Measurements from ENCODE around the gene C11orf65.
A peak's percentile ranks its signal among the peaks of the same experiment; 100 is the strongest.

DNA sequence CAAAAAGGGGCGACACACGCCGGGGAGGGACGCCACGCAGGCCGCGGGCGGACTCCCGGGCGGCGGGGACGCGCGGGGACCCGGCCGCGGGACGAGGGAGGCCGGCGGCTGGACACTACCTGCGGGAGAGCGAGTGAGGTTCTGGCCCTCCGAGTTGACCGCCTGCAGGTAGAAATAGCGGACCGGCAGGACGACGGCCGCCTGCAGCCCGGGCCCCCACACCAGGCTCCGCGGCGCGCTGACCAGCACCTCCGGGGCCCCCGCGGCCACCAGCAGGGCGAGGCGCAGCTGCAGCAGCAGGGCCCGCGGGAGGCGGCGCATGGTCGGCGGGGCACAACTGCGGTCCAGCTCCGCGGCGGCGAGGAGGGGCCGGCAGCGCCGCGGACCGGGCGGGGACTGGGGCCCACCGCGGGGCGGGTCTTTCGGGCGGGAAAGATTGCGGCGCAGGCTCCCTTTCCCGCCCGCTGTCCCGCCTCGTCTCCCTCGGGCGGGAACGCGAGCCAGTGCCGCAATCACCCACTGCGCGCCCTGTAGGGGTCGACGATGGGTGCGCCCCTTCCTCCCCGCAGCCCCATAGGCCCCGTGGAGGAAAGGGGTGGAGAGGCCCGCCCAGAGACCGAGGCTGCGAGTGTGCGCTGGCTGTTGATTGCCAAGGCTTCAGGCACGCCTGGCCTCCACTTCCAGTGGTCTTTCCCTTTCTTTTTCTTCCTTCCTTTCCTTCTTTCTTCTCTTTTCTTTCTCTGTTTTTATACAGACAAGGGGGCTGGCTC, 30.9 kb upstream of the C11orf65 start, which contains the start of gene POGLUT3:
- TF ChIP-seq, protein P1, sequence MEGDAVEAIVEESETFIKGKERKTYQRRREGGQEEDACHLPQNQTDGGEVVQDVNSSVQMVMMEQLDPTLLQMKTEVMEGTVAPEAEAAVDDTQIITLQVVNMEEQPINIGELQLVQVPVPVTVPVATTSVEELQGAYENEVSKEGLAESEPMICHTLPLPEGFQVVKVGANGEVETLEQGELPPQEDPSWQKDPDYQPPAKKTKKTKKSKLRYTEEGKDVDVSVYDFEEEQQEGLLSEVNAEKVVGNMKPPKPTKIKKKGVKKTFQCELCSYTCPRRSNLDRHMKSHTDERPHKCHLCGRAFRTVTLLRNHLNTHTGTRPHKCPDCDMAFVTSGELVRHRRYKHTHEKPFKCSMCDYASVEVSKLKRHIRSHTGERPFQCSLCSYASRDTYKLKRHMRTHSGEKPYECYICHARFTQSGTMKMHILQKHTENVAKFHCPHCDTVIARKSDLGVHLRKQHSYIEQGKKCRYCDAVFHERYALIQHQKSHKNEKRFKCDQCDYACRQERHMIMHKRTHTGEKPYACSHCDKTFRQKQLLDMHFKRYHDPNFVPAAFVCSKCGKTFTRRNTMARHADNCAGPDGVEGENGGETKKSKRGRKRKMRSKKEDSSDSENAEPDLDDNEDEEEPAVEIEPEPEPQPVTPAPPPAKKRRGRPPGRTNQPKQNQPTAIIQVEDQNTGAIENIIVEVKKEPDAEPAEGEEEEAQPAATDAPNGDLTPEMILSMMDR (IDR thresholded peaks at IDR 0.05) = peak in 1 of 6 experiments; percentile 2
- no peak for TF ChIP-seq POLR2A (IDR thresholded peaks at IDR 0.05)
